Activated CD4-positive, alpha-beta T cell treated with anti-CD3 and anti-CD28 coated beads, Interleukin-2, amount 50 U/mL, for 48 hours (primary cell): Measurements from ENCODE around the gene EFNA1.
"Not testable (repeated sequence)": the region's sequence is repeated elsewhere in the genome, so short reads cannot be mapped to it uniquely, and the experiment has no call there.

Experiments used
- DNase-seq, 2 experiments: peaks; one replicate each; pipeline ENCODE4 v3.0.0-alpha.2; 2020

The EFNA1 gene

DNA sequence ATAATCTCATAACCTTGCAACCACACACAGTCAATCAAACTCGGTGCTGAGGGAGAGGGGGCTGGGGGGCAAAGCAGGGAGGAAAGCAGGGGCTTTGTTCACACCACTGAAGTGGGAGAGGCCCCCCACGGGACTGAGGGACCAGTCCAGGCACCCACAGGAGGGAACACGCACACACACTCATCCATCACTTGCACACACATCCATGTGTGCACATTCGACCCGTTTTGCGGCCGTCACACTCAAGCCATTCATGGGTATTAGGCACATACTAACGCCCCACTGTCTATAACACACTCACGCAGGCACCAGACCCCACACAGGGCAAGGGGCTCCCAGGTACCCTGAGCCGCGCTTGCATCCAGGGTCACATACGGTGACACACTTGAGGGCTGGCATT, 35.0 kb upstream of the EFNA1 start:
- DNase-seq = no peak

DNA sequence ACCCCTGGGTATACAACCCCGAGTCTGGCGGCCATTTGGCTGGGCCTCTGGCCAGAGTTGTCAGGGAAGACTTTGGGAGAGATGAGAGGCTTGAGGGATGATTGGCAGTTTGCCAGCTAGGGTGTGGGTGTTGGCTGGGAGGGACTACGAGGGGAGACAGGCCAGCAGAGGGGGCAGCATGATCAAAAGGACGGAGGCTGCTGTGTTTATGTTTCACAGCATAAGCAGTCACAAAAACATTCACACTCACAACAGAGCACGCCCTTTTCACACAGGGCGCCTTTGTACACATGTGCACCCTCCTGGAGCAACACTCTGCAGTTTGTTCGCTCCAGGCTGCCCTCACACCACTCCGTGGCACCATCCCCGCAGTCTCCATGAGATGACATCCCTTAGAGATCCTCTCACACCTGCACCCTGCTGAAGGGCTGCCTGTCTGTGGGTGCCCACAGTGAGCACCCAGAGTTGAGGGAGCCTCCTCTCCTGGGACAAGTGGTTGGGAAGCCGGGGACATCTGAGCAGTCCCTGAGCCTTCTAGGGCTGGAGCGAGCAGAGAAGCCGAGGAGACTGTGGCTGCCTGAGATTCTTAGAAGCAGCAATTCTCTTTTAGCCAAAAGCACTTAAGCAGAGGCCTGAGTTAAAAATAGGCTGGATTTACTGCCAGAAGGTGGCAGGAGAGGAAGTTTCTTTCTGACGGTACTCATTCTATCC, 33.6 kb upstream of the EFNA1 start:
- DNase-seq = no peak

DNA sequence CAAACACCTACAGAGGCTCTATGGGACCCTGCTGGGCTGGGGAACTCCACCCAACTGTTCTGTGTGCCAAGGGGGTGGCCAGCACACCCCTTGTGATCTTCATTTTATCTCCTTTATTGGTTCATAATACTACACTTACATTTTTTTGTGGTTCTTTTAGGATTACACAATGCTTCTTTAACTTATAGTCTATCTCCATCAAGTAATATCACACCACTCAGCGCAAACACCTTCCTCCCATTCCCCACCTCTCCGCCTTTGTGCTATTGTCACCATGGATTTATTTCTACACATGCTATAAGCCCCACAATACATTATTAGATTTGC, 33.1 kb upstream of the EFNA1 start:
- no peak for DNase-seq

DNA sequence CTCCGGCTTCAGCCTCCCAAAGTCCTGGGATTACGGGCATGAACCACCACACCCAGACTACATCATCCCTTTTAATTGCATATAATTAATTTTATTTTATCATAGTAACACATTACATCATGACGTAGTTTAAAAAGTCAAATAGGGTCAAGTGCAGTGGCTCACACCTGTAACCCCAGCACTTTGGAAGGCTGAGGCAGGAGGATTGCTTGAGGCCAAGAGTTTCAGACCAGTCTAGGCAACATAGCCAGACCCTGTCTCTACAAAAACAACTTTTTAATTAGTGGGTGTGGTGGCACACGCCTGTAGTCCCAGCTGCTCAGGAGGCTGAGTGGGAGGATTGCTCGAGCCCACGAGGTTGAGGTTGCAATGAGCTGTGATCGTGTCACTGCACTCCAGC, 28.3 kb upstream of the EFNA1 start:
- DNase-seq = no peak

DNA sequence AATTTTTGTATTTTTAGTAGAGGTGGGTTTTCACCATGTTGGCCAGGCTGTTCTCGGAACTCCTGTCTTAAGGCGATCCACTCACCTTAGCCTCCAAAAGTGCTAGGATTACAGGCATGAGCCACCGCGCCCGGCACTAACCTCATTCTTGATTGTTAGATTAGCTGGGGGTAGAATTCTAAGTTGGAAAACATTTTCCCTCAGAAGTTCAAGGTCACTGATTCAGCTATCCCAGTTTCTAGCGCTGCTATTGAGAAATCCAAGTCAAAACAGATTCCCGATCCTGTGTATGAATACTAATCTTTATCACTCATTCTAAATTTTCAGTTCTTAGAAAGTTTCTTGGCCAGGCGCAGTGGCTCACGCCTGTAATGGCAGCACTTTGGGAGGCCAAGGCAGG, 24.4 kb upstream of the EFNA1 start:
- no peak for DNase-seq

DNA sequence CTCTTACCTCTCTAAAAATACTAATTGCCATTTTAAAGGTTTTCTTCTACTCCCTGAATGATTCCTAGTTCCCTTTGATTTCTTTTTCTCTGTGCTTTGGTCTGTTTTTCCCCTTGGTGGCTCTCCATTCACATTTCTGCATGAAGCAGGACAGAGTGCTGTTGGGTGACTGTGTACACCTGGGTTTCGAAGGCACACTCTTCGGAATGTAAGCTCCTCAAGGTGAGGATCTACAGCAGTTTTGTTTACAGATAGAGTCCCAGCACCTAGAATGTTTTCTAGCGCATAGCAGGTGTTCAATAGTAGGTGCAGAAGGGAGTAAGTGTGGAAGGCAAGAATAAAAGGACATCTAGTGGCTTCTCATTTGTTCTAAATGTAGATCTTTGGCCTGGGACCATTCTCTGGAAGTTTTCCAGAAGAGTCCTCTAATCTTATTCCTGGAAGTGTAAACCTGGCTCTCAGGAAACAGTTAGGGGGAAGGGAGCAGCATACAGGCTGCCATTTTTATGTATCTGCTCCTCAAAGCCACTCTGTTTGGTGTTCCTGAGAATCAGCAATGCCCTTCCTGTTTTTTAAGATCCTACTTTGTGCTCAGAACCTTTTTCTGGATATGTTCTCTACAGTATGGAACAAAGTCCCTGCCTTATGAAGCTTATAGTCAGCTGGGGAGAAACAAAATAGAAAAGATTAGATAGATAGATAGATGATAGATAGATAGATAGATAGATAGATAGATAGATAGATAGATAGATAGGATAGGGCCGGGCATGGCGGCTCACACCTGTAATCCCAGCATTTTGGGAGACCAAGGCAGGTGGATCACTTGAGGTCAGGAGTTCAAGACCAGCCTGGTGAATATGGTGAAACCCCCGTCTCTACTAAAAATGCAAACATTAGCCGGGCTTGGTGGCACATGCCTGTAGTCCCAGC, 22.8 kb upstream of the EFNA1 start:
- DNase-seq = no peak

DNA sequence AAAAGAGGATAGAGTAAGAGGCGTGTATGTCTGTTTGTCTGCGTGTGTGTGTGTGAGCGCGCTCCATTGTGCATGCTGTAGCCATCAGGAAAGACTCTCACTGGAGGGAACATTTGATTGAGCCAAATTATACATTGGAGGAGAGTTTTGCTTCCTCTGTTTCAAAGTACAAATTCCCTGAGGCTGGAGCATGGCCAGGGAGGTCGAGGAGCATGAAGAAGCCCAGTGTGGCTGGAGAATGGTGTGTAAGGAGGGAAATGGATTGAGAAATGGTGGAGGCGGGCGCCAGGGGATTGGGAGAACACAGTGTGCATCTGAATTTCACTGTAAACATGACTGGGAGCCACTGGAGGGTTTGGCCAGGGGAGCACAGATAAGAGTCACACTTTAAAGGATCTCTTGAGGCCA, 22.1 kb upstream of the EFNA1 start:
- no peak for DNase-seq

DNA sequence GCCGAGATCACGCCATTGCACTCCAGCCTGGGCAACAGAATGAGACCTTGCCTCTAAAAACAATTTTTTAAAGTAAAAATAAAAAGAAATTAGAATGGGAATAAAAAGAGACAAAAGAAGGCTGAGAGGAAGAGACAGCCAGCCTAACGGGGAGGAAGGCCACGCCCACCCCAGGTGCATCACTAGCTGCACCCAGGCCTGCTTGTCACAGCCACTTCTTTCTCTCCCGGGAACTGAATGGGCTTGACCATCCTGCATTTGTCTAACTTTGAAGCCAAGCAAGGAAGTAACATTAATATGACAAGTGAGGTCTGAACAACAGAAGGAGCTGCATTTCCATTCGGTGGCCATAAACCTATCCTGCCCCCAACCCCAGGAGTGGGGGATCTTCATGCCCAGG, 20.8 kb upstream of the EFNA1 start:
- DNase-seq = no peak

DNA sequence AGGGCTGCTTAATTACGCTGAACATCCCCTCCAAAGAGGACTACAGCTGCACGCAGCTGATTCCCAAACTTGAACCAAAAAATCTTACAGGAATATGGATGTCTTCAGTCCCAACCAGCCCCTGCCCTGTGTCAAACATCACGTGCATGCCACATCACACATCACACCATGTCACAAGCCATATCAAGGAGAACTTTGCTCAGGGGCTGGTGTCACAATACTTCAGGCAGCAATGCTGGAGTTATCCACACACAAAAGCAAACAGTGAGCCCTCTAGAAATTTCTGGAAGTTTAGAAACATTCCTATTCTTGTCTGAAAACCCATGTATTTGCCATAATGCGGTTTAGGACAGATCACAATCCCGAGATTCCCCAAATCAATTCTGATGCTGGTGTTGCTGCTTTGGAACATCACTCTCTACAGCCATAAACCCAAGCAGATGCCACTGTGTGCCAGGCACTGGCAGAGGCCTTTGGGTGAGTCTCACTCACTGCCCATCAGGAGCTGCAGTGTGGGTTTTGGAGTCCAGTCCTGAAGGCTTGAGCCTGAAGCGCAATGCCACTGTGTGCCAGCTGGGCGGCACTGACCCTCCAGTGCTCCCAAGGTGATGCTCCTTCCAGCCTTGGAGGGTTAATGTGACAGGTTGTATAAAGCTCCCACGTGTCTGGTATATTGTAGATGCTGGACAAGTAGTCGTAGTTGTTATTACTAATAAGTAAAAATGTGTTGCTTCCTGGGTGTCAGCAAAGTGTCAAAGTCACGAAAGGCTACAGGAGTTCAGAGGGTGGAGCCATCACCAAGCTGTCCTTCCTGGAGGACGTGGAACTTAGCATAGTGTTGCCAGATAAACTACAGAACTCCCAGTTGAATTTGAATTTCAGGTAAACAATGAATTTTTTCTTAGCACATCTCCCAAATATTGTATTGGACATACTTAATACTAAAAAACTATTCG, 20.1 kb upstream of the EFNA1 start:
- DNase-seq = no peak

DNA sequence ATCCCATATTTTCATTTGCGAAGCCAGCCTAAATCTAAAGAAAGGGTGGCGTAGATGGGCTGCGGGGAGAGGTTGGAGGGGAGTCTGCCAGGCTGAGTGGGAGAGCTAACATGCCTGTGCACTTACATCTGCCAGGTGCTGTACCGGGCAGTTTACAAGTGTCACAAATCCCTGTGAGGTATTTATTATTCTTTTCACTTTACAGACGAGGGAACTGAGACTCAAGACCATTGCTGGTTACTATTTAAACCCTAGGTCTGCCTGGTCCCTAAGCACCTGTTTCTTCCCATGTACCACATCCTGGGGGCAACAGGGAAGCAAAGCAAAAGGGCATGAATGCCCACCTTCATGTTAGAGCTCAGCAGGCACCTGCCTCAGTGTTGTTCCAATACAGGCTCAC, 19.4 kb upstream of the EFNA1 start:
- DNase-seq = no peak

DNA sequence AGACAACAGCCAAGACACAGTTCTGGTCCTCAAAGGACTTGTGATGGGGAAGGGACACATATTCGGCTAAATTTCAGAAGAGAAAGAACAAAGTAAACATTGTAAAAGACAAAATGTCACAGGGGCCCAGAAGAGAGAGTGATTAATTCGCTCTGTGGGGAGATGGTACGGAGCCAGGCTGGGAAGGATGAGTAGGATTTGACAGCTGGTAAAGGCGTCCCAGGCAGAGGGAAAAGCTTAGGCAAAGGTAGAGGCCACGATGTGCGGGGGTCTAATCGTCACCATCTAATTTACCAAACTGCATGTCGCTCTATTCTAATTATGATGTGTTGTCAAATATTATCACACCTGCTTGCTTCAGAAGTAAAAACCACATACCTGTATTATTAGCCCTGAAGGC, 17.3 kb upstream of the EFNA1 start:
- DNase-seq = no peak

DNA sequence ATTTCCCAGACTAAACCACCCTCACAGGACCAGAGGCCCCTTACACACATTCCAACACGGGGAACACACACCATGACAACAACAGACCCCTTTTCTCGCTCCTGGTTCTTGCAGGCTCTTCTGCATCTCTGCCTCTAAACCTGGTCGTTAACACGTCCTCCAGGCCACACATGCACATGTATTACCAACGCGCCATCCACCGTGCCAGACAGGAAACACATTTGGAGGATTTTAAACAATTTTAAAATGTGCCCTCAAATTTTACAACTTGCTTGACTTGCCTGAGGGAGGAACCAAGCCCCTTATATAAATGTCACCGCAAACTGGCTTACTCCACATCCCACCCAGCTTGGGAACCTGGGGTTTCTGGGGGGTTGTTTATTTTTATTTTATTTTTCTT, 16.9 kb upstream of the EFNA1 start:
- DNase-seq = no peak

DNA sequence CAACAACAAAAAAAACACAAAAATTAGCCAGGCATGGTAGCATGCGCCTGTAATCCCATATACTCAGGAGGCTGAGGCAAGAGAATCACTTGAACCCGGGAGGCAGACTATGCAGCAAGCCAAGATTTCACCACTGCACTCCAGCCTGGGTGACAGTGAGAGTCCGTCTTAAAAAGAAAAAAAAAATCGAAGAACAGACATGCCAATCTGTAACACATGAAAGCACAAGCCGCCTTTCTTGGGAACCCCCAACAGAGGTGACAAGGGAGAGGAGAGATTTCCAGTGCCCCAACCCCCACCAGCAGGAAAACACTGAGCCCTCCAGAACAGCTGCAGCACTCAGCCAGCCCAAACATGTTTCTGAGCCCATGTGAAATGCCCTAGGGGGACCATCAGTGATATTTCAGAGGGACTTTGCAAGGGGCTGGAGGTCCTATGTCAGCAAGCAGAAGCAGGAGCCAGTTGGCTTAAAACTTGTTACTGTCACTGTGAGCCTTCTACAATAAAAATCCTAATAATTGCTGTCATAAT, 14.2 kb upstream of the EFNA1 start:
- no peak for DNase-seq

DNA sequence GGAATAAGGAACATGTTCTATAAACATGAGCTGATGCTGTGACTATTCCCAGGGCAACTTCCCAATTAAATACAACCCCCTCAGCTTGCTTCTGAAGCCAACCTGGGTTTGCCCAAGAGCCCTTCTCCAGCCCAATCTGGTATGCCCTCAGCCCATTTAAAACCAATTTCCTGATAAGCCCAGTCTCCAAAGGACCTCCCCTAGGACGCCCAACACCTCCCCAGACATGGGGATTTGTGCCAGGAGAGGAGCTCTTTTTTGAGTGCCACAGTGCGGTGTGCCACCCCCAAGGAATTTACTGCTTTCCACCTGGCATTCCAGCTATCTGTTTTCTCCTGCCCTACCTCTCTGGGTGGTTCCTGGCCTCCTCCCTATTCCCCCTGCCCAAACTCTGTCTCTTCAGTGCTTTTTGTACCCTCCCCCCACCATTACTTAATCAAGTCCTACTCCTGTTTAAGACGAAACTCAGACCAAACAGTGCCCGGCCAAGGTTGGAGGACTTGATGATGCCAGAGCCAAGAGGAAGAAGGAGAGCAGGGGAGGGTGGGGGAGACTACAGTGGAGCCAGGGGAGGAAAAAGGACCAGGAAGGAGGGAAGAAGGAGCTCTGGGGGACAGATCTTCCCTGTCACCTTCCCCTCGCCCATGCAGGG, 11.4 kb upstream of the EFNA1 start:
- DNase-seq = no peak

DNA sequence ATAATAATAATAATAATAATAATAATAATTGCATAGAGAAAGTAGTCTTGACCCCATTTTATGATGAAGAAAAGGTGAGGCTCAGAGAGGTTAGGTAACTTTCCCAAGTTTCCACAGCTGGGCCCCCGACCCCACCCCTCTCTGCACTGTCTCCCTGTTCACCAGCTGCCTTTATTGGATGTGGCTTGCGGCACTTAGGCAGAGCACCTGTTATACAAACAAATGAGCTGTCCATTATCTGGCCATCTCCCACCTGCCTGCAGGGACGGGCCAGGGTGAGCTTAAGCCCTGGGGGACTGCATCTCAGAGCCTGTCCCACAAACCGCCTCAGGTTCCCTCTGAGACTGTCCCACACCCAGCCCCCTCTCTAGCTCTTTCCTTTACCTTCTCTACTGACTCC, 10.1 kb upstream of the EFNA1 start:
- DNase-seq = no peak

DNA sequence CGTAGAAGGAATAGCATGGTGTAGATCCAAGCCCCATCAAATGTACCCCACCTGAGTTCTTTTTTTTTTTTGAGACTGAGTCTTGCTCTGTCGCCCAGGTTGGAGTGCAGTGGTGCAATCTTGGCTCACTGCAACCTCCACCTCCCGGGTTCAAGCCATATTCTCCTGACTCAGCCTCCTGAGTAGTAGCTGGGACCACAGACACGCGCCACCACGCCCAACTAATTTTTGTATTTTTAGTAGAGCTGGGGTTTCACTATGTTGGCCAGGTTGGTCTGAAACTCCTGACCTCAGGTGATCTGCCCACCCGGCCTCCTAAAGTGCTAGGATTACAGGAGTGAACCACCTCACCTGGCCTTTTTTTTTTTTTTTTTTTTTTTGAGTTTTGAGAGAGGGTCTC, 9.6 kb upstream of the EFNA1 start:
- DNase-seq = not testable (repeated sequence)

DNA sequence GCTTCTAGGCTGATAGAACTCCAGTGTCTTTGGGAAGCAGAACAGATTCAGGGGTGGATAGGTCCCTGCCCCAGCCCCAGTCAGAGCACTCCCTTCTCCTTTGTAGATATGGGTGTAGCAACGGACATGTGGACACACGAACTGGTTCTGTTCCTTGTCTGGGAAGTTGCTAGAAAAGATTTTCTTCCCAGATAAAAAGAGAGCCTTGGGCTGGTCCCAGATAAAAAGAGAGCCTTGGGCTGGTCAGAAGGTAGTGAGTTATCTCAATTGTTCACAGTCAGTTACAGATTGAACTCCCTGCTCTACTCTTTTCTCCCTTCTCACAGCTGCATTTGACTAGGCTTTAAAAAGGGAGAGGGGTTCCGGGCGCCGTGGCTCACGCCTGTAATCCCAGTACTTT, 7.4 kb upstream of the EFNA1 start:
- DNase-seq = no peak

DNA sequence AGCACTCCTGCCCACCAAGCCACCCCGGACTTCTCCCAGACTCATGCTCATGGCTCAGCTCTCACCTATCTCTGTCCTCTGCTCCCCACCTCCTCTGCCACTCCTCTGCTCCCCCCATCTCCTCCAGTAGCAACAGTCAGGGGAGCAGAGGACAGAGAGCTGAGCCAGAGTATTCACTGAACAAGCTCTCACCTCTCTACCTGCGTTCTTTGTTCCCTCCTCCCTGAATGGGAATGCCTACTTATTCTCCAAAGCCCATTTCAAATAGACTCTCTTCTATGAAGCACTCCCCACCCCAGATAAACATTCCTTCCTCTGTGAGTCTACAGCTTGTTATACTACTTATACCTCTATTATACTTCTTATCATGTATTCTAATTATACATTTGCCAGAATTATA, 6.4 kb upstream of the EFNA1 start:
- no peak for DNase-seq

DNA sequence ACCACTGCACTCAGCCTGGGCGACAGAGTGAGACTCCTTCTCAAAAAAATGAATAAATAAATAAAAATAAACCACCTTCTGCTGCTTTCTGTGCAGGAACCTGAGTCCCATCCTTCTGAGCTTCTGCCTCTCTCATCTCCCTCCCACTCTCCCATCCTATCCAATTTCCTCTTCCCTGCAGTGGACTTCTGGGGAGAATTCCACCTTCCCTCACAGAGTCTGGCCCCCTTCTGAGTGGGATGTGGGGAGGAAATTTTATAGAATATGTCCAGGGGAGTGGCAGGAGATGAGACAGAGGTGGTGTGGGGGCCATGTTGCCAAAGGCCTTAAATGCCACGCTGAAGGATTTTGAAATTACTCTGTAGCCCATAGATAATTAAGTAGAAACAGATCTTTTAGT, 5.4 kb upstream of the EFNA1 start:
- DNase-seq = no peak

DNA sequence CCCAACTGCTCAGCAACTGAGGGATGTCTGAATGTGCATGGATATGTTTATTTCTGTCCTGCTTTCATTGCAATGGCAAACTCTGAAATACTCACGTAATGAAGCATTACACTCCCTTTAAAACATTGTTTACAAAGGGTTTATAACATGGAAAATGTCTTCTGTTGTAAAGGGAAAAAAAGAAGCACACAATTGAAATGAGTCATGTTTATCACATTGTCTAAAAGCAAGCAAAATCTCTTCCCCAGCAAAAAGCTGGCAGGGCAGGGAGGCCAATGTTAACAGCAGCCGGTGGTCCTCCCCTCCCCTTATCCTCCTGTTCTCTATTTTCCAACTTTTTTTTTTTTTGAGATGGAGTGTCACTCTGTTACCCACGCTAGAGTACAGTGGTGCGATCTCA, 3.9 kb upstream of the EFNA1 start:
- DNase-seq = no peak

DNA sequence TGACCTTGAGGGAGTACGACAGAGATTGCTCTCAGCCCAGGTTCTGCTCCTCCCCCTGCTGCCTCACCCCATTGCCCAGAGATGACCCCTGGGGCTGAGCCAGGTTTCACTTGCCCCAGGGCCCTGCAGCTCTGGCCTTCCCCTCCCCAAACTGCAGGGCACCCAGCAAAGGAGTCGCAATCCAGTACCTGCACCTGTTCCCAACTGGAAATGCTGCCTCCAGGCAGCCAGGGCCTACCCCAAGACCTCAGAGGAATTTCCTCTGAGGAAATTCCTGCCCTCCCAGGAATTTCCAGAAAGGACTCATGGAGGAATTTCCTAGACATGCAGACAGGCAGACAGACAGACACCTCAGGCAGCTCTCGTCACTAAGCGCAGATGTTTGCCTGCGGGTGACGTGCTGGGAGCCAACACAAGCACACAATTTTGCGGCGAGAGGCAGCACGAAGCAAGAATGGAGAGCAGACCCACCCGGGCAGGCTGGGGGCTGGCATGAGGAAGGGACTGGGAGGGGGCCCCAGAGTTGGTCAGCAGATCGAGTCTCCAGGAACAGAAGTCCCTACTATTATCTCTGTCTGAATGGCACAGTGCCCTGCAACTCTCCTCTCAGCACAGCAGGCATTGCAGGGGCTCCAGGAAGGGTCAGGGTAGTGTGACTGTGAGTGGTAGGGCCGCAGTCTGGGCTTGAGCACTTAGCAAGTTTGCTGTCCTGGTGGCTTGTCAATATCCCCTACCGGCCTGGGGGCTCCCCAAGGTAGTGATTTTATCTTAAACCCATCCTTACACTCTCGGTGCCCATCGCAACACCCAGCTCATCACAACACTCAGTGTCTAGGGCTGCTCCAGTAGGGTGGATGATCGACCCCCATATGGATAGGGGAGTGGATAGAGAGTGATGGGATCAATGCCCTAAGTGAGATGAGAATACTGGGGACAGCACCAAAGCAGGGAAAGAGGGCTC, 2.9 kb upstream of the EFNA1 start:
- no peak for DNase-seq
